Testis (tissue), 2 donors: ENCODE results near the gene SLAMF1.

Experiments used
- POLR2A ChIP-seq: fragments of 450-650 bp; IDR thresholded peaks from one replicate; pipeline ENCODE4 v1.6.1; 2017; ENCODE audit warnings: antibody characterized with exemption, mild to moderate bottlenecking, moderate library complexity
- TF ChIP-seq, protein P1 (sequence below), 3 experiments: fragments of 450-650 bp in 2 of 3; fragments of 200-600 bp in 1 of 3; sonication (generic) in 1 of 3; IDR thresholded peaks; one replicate each; pipeline ENCODE4 v1.5.1; 2016 to 2019; ENCODE audit warnings: antibody characterized with exemption in 3 of 3, mild to moderate bottlenecking in 2 of 3, moderate library complexity in 1 of 3

DNA sequence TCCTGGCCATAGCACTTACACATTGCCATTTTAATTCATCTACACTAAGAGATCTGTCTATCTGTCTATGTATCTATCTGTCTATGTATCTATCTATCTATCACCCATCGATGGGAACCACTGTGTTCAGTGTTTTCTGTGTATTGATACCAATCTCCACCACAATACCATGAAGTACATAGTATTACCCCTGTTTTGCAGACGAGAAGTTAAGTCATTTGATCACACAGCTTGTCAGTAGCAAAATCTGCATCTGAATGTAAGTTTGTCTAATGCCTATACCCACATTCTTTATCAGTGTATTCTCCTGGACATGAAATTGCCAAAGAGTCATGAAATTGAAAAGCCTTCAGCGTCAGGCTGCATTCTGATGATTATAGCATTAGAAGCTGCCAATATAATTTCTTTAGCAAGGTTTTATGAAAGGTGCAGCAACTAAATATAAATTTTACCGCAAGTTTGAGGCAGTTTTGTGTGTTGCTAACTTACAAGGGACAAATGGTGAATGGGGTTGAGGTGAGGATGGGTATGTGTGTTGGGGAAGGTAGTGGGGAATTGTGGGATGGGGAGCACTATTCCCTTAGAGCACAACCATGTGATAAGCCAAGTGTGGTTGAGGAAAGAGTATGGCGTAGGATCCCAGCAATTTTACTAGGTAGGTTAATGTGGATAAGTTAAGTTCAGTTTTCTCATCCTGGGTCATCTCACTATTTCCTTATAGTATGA, 24.2 kb downstream of the SLAMF1 start:
- TF ChIP-seq, protein P1, sequence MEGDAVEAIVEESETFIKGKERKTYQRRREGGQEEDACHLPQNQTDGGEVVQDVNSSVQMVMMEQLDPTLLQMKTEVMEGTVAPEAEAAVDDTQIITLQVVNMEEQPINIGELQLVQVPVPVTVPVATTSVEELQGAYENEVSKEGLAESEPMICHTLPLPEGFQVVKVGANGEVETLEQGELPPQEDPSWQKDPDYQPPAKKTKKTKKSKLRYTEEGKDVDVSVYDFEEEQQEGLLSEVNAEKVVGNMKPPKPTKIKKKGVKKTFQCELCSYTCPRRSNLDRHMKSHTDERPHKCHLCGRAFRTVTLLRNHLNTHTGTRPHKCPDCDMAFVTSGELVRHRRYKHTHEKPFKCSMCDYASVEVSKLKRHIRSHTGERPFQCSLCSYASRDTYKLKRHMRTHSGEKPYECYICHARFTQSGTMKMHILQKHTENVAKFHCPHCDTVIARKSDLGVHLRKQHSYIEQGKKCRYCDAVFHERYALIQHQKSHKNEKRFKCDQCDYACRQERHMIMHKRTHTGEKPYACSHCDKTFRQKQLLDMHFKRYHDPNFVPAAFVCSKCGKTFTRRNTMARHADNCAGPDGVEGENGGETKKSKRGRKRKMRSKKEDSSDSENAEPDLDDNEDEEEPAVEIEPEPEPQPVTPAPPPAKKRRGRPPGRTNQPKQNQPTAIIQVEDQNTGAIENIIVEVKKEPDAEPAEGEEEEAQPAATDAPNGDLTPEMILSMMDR (IDR thresholded peaks at IDR 0.05): no peak
- TF ChIP-seq POLR2A: no peak
